Measurements from ENCODE around the gene GLIS1.

DNA sequence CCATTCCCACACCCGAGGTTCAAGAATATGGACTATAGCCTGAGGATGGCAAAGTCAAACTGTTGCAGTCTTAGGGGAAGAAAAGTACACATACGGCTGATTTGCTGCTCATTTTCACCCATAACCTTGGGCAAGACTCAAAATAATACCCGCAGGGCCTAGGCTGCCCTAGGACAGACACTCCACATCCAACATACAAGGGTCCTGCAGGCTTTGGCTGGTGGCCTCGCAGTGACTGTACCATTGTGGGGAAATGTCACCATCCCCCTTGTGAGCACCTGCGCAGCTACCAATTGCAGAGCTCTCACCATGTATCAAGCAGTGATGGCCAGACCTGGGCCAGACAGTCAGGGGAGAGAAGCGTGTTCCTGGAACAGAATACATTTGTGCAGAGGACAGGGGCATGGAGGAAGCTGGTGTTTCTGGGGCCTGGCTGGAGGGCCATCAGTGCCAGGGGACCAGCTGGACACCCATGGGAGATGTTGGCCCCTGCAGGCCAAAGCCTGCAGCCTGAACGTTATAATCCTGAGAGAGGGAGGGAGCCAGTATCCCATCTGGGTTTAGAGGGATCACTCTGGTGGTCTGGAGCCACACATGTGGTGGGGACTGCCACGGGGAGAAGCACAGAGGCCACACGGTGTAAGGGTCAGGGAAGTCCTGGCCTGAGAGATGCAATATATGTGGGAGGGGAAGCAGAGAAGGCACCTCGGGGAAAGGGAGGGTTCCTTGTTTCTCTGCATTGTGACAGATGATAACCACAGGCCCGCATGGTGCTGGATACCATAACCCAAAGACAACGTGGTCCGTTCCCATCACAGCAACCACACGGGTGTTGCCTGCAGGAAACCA, 101.2 kb downstream of the GLIS1 start:
- no peak for TF ChIP-seq EZH2phosphoT487 (IDR thresholded peaks at IDR 0.05; ENCODE audit: low read depth, severe bottlenecking, unreplicated experiment)
- TF ChIP-seq, protein P1, sequence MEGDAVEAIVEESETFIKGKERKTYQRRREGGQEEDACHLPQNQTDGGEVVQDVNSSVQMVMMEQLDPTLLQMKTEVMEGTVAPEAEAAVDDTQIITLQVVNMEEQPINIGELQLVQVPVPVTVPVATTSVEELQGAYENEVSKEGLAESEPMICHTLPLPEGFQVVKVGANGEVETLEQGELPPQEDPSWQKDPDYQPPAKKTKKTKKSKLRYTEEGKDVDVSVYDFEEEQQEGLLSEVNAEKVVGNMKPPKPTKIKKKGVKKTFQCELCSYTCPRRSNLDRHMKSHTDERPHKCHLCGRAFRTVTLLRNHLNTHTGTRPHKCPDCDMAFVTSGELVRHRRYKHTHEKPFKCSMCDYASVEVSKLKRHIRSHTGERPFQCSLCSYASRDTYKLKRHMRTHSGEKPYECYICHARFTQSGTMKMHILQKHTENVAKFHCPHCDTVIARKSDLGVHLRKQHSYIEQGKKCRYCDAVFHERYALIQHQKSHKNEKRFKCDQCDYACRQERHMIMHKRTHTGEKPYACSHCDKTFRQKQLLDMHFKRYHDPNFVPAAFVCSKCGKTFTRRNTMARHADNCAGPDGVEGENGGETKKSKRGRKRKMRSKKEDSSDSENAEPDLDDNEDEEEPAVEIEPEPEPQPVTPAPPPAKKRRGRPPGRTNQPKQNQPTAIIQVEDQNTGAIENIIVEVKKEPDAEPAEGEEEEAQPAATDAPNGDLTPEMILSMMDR (IDR thresholded peaks at IDR 0.05; ENCODE audit: poor library complexity), result no peak
- no peak for TF ChIP-seq EZH2 (IDR thresholded peaks at IDR 0.05; ENCODE audit: borderline replicate concordance)
